ENCODE results near the gene LY6G5B. TPM values are rescaled to one million over a fixed set of nuclear protein-coding genes. Genes with fewer than 3 reads are reported as not detected.
"Not testable (repeated sequence)": the region's sequence is repeated elsewhere in the genome, so short reads cannot be mapped to it uniquely, and the experiment has no call there.

Gene LY6G5B
- total RNA-seq, 1 donor from 2014 or later = 6.5 TPM

GRCh38 chr6:31705931-31706330, 36.2 kb downstream of the LY6G5B start:
- intact Hi-C loops (cut with DNase I) = no loop called here
- no peak for DNase-seq (ENCODE audit: low spot score)

GRCh38 chr6:31706599-31706998, 36.8 kb downstream of the LY6G5B start, which contains the start of gene LY6G6F:
Gene LY6G6F (plus strand): TSS chr6:31706866. CDS start chr6:31706907, 41 bp downstream.
- intact Hi-C loops (cut with DNase I) = no loop called here
- DNase-seq (ENCODE audit: low spot score) = no peak

DNA sequence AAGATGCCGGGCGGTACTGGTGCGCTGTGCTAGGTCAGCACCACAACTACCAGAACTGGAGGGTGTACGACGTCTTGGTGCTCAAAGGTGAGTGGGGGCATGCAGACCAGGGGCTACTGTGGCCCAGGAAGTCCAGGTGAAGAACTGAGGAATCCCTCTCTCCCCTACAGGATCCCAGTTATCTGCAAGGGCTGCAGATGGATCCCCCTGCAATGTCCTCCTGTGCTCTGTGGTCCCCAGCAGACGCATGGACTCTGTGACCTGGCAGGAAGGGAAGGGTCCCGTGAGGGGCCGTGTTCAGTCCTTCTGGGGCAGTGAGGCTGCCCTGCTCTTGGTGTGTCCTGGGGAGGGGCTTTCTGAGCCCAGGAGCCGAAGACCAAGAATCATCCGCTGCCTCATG, 37.9 kb downstream of the LY6G5B start:
- intact Hi-C loops (cut with DNase I) = no loop called here
- no peak for DNase-seq (ENCODE audit: low spot score)

- DNase-seq (ENCODE audit: low spot score) = no peak
- intact Hi-C loops (cut with DNase I) = no loop called here
Measured at GRCh38 chr6:31708224-31708623, 38.4 kb downstream of the LY6G5B start.

DNA sequence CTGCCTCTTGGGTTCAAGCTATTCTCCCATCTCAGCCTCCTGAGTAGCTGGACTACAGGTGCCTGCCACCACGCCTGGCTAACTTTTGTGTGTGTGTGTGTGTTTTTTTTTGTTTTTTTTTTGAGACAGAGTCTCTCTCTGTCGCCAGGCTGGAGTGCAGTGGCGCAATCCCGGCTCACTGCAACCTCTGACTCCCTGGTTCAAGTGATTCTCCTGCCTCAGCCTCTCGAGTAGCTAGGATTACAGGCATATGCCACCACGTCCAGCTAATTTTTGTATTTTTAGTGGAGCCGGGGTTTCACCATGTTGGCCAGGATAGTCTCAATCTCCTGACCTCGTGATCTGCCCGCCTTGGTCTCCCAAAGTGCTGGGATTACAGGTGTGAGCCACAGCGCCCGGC, 39.4 kb downstream of the LY6G5B start:
- DNase-seq (ENCODE audit: low spot score); intact Hi-C loops (cut with DNase I): not testable (repeated sequence)

DNA sequence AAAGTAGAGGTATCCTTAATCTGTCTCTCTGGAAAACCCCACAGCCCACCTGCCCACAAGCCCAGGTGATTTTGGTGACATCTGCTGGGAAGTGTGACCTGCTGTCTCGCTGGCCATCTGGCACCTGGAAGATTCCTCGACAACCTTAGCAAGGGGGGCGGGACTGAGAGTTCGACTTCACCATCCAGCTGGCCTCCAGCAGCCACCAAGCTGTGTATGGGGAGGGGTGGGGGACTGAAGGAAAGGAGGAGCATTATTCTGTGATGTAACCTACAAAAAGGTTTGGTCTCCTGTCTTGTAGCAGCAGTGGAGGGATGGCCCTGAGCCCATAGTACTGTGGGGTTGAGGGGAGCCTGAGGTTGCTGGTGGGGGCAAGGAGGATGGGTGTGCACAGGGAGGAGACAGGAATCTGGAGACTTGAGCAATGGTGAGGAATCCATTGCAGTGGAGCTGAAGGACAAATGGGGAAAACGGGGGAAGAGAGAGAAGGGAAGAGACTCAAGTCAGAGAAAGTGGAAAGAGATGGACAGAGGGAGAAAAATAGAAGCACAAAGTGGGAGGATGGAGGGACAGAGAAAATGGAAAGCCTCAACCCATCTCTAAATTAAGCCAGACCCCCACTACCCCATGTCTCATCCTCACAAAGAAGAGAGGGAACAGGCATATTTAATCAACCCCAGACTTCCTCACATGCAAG, 40.9 kb downstream of the LY6G5B start:
- no peak for DNase-seq (ENCODE audit: low spot score)
- intact Hi-C loops (cut with DNase I) = no loop called here

DNA sequence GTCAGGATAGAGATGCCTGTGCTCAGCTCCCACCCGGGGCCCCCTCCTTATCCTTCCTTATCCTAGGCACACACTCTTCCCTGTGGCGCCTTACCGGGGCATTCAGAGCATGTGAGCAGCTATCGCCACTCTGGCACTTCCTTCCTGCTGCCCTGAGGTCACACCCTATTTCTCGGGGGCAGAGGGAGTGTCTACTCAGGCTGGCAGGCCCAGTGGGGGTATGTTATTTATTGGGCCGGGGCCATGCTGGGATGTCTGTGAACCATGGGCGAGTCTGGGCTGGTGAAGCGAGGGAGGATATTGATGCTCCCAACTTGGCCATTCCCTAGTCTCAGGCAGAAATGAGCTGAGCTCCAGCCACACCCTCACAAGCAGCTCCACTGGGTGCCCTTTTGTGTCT, 41.5 kb downstream of the LY6G5B start:
- intact Hi-C loops (cut with DNase I) = no loop called here
- no peak for DNase-seq (ENCODE audit: low spot score)

DNA sequence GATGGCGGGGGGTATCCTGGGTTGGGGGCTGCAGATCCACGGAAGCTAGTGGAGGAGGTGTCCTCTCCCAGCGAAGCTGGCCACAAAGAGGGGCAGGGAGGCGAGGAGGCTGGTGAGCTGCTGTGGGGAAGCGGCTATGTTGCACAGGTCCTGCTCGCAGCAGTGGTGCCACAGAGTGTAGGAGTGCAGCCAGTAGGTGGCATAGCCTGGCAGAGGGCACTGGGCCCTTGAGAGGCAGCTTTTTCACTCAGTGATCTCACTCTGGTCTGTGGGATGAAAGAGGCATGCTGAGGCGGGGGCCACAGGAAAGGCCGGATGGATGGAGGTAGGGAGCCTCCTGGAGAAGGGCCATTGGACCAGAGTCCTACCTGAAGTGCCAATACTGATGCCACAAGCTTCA, 42.5 kb downstream of the LY6G5B start:
- intact Hi-C loops (cut with DNase I) = no loop called here
- DNase-seq (ENCODE audit: low spot score) = no peak

DNA sequence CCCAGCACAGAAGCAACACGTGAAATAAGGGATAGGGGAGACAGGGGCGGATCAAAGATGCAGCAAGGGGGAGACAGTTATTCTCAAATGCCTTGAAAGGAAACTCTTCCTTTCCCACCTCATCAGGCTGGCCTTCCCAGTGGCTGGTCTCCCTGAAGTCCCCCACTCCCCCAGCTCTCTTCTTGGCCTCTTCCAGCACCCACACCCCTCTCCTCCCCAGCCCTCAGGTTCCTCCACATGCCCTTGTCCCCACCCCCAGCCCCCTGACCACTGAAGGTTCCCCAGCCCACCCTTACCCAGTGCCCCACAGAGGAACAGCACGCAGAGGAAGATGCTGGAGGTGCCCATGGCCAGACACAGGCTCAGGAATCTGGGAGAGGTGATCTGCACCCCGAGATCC, 43.7 kb downstream of the LY6G5B start:
- DNase-seq (ENCODE audit: low spot score) = no peak
- intact Hi-C loops (cut with DNase I) = no loop called here

GRCh38 chr6:31713991-31714684, 44.4 kb downstream of the LY6G5B start:
- intact Hi-C loops (cut with DNase I) = no loop called here
- DNase-seq (ENCODE audit: low spot score) = no peak

DNA sequence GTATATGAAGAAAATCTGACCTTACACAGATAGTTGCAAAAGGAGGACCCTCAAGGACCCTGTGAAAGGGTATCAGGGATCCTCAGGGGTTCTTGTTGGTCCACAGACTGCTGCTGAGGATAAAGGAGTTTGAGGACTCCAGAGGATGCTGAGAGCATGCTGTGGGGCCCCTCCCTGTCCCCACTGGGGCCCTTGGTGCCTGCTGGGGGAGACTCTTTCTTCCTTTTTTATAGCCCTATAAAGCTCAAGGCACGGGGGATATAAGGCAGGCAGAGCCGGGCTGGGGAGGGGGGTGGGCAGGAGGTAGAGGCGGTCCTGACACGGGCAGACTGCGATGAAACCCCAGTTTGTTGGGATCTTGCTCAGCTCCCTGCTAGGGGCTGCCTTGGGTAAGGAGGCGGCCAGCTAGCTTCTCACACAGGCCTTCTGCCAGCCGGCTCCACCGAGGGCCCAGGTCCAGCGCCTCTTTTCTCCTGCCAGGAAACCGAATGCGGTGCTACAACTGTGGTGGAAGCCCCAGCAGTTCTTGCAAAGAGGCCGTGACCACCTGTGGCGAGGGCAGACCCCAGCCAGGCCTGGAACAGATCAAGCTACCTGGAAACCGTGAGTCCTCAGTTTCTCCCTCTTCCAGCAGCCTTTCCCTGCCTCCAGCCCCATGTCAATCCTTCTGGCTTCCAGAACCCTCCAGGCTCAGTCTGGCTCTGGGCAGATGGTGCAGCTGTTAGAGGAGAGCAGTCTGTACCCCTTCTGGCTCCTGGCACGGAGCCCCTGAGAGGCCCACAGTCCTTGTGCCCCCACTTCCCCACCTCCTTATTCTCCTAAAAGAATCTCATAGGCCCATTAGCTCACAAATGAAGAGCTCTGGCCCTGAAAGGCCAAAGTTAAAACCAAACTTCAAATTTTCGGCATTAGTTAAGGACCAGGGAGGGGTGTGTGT, 45.5 kb downstream of the LY6G5B start, which contains the start of gene LY6G6D:
Gene LY6G6D, plus strand, starts transcription at position 327 of the 937 bp plus-strand sequence. Its CDS starts 8 bp downstream, at position 335.
- DNase-seq (ENCODE audit: low spot score) = no peak
- intact Hi-C loops (cut with DNase I) = no loop called here

GRCh38 chr6:31717499-31718222, 47.9 kb downstream of the LY6G5B start:
- intact Hi-C loops (cut with DNase I) = no loop called here
- no peak for DNase-seq (ENCODE audit: low spot score)

GRCh38 chr6:31718265-31718664, 48.5 kb downstream of the LY6G5B start:
- intact Hi-C loops (cut with DNase I) = no loop called here
- no peak for DNase-seq (ENCODE audit: low spot score)

GRCh38 chr6:31719001-31719400, 49.2 kb downstream of the LY6G5B start:
- no peak for DNase-seq (ENCODE audit: low spot score)
- intact Hi-C loops (cut with DNase I) = no loop called here

- intact Hi-C loops (cut with DNase I) = no loop called here
Measured at GRCh38 chr6:31720196-31720770, 50.5 kb downstream of the LY6G5B start.

GRCh38 chr6:31721351-31722020, 51.7 kb downstream of the LY6G5B start, which contains the start of gene LY6G6C:
Gene LY6G6C (minus strand): TSS chr6:31721746. CDS start chr6:31721679, 67 bp downstream.
- intact Hi-C loops (cut with DNase I) = no loop called here
- DNase-seq (ENCODE audit: low spot score) = no peak

More at GRCh38 chr6:31720196-31720770, 50.5 kb downstream of the LY6G5B start:
- no peak for DNase-seq (ENCODE audit: low spot score)

DNA sequence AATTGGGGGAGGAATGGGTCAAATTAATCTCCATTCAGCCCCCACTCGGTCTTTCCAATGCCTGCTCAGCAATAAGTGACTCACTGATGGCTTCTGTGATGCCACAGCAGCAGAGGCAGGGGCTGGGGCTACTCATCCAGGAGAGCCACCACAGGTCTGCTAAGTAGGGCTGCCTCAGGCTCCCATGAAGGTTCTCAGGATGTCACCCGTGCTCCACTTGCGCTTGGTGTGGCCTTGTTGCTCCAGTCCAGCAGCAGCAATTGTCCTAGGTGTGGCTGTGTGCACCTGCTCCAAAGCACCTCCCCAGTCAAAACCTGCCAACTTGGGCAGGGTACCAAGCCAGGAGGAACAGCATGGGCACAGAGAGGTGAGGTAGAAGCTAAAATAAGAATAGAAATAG, 52.4 kb downstream of the LY6G5B start:
- intact Hi-C loops (cut with DNase I) = no loop called here
- DNase-seq (ENCODE audit: low spot score) = no peak
